SK-N-SH treated with all-trans-retinoic acid at 6 μM for 48 hours (cell line): ENCODE results near the gene PCGF5.

Experiments
- ARNTL ChIP-seq: fragments of 450-650 bp; formaldehyde crosslinking; IDR thresholded peaks from 2 replicates; pipeline ENCODE4 v1.5.0; 2020; ENCODE audit warnings: low read depth, mild to moderate bottlenecking, moderate library complexity, borderline replicate concordance
- CSDC2 ChIP-seq: fragments of 250-450 bp; sonication (Bioruptor Pico); IDR thresholded peaks from 2 replicates; pipeline ENCODE4 v1.5.0; 2020; ENCODE audit warnings: mild to moderate bottlenecking, moderate library complexity
- ESRRG ChIP-seq: fragments of 250-450 bp; sonication (Bioruptor Pico); IDR thresholded peaks from 2 replicates; pipeline ENCODE4 v1.6.1; 2021; ENCODE audit warnings: mild to moderate bottlenecking
- OSR1 ChIP-seq: fragments of 250-450 bp; sonication (Bioruptor Pico); IDR thresholded peaks from 2 replicates; pipeline ENCODE4 v1.8.0; 2022; ENCODE audit warnings: moderate library complexity, mild to moderate bottlenecking, inconsistent platforms
- PATZ1 ChIP-seq: fragments of 250-450 bp; sonication (Bioruptor Pico); IDR thresholded peaks from 2 replicates; pipeline ENCODE4 v1.8.0; 2020; ENCODE audit warnings: mild to moderate bottlenecking, moderate library complexity, borderline replicate concordance
- TSHZ2 ChIP-seq: fragments of 250-450 bp; sonication (Bioruptor Pico); IDR thresholded peaks from 2 replicates; pipeline ENCODE4 v1.5.0; 2020; ENCODE audit warnings: mild to moderate bottlenecking, moderate library complexity
- ZC3H10 ChIP-seq: fragments of 250-450 bp; sonication (Bioruptor Pico); IDR thresholded peaks from 2 replicates; pipeline ENCODE4 v1.5.1; 2021; ENCODE audit warnings: mild to moderate bottlenecking, moderate library complexity
- ZFP3 ChIP-seq: fragments of 250-450 bp; sonication (Bioruptor Pico); IDR thresholded peaks from 2 replicates; pipeline ENCODE4 v1.5.0; 2020; ENCODE audit warnings: mild to moderate bottlenecking, moderate library complexity
- ZFP30 ChIP-seq: fragments of 450-650 bp; formaldehyde crosslinking; IDR thresholded peaks from 2 replicates; pipeline ENCODE4 v1.5.0; 2022; ENCODE audit warnings: mild to moderate bottlenecking, moderate library complexity
- TF ChIP-seq, protein P1 (sequence below): fragments of 250-450 bp; sonication (Bioruptor Pico); IDR thresholded peaks from 2 replicates; pipeline ENCODE4 v1.5.1; 2020; ENCODE audit warnings: low read depth, mild to moderate bottlenecking, moderate library complexity

DNA sequence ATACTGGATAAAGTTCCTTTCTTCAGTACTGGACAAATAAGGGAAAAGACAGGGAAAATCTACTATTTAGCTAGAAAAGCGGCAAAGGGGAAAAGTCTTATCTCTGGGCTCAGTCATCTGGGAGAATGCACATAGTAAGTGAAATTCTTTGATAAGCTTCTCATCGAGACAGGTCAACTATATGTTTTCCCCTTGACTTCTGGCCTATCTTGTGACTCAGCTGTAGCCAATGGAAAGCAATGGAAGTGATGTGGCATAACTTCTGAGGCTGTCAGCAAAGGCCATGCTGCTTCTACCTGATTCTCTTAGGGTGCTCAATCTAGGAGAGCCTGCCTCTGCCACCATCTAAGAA is 91.9 kb downstream of the PCGF5 start:
- TF ChIP-seq ARNTL (no peak), ZFP30 (no peak), ZC3H10 (no peak), ESRRG (CRISPR knock-in tag) (no peak), ZFP3 (no peak), OSR1 (CRISPR knock-in tag) (no peak), CSDC2 (CRISPR knock-in tag) (no peak), PATZ1 (no peak), TSHZ2 (no peak)
- TF ChIP-seq, protein P1, sequence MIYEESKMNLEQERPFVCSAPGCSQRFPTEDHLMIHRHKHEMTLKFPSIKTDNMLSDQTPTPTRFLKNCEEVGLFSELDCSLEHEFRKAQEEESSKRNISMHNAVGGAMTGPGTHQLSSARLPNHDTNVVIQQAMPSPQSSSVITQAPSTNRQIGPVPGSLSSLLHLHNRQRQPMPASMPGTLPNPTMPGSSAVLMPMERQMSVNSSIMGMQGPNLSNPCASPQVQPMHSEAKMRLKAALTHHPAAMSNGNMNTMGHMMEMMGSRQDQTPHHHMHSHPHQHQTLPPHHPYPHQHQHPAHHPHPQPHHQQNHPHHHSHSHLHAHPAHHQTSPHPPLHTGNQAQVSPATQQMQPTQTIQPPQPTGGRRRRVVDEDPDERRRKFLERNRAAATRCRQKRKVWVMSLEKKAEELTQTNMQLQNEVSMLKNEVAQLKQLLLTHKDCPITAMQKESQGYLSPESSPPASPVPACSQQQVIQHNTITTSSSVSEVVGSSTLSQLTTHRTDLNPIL (CRISPR knock-in tag): no peak
